HepG2 (cell line): ENCODE data around the gene AOX1. TPM values are rescaled to one million over a fixed set of nuclear protein-coding genes. Genes with fewer than 3 reads are reported as not detected.

Experiments
- ATAC-seq: fragments of 200-7000 bp; cut with Tn5 transposase; 3 replicates; pipeline ENCODE4 v1.9.1; 2020; ENCODE audit warnings: mild to moderate bottlenecking, moderate library complexity
- BruUV-seq: library from RNA; stranded (reverse); fragments of 400-500 nt; replicated peaks from 2 replicates; lab custom pipeline; 2021; lab: Mats Ljungman, UMichigan
- CTCF ChIA-PET: fragments of 300-600 bp; formaldehyde crosslinking; extraction: SDS; loops from one replicate; lab custom pipeline; 2021; ENCODE audit warnings: low total read pairs, inconsistent platforms, low intra/inter-chr PET ratio; lab: Yijun Ruan, JAX
- POLR2A ChIA-PET: fragments of 350-600 bp; sonication (Branson Sonifier 250); formaldehyde crosslinking; loops from one replicate; lab custom pipeline; 2020; ENCODE audit warnings: antibody characterized with exemption, inconsistent platforms; lab: Yijun Ruan, JAX
- DNase-seq: peaks from one replicate; pipeline ENCODE4 v3.0.0-alpha.2; 2015; ENCODE audit warnings: low spot score
- FAIRE-seq: peaks from 3 replicates; lab custom pipeline; 2011; peaks lifted over from hg19 to GRCh38; lab: Jason Lieb, UNC
- H2AFZ ChIP-seq: one replicate; pipeline ENCODE4 v1.6.1; 2011; ENCODE audit warnings: low read length, inconsistent platforms
- H3K27ac ChIP-seq: fragments of 300-600 bp; 3 replicates; pipeline ENCODE4 v1.8.0; 2011; ENCODE audit warnings: mixed run types, mild to moderate bottlenecking, mixed read lengths, low read length, inconsistent platforms; ENCODE audit not compliant: insufficient read depth; ENCODE audit errors: extremely low read length
- H3K27me3 ChIP-seq, 2 experiments: fragments of 200-600 bp in 1 of 2; 2 replicates in 1 of 2; 3 replicates in 1 of 2; pipeline versions ENCODE4 v1.6.0 to v1.8.0; 2011; ENCODE audit warnings: low read length in 2 of 2, mild to moderate bottlenecking in 2 of 2, moderate library complexity in 2 of 2, inconsistent platforms in 1 of 2; ENCODE audit not compliant: insufficient read depth in 2 of 2, control insufficient read depth in 1 of 2
- H3K36me3 ChIP-seq, 2 experiments: fragments of 200-600 bp in 1 of 2; replicated peaks in 1 of 2; 2 replicates in 1 of 2; 3 replicates in 1 of 2; pipeline versions ENCODE4 v1.5.1 to v1.8.0; 2011; ENCODE audit warnings: low read length in 2 of 2, inconsistent platforms in 1 of 2; ENCODE audit not compliant: insufficient read depth in 2 of 2, control insufficient read depth in 1 of 2
- H3K4me1 ChIP-seq: 2 replicates; pipeline ENCODE4 v1.5.1; 2012; ENCODE audit warnings: low read length, inconsistent platforms; ENCODE audit not compliant: insufficient read depth
- H3K4me2 ChIP-seq: 2 replicates; pipeline ENCODE4 v1.6.0; 2011; ENCODE audit warnings: low read depth, low read length, inconsistent platforms
- H3K4me3 ChIP-seq, 3 experiments: fragments of 200-600 bp in 1 of 3; sonication (generic), shearing (Covaris generic) in 1 of 3; replicated peaks in 1 of 3; 2 replicates each; pipeline ENCODE4 v1.5.1; 2011 to 2016; ENCODE audit warnings: low read length in 3 of 3, inconsistent platforms in 2 of 3, low read depth in 2 of 3, mild to moderate bottlenecking in 2 of 3, control low read depth in 1 of 3, mixed read lengths in 1 of 3; ENCODE audit not compliant: insufficient read depth in 1 of 3
- H3K79me2 ChIP-seq: one replicate; pipeline ENCODE4 v1.6.1; 2011; ENCODE audit warnings: low read length, inconsistent platforms; ENCODE audit not compliant: insufficient read depth
- H3K9ac ChIP-seq: 2 replicates; pipeline ENCODE4 v1.6.0; 2011; ENCODE audit warnings: mild to moderate bottlenecking, low read depth, low read length, inconsistent platforms; ENCODE audit not compliant: insufficient read depth
- H3K9me3 ChIP-seq: 2 replicates; pipeline ENCODE4 v1.5.1; 2012; ENCODE audit warnings: mild to moderate bottlenecking, low read length
- H4K20me1 ChIP-seq: 2 replicates; pipeline ENCODE4 v1.6.0; 2011; ENCODE audit warnings: inconsistent platforms, mild to moderate bottlenecking, low read length, moderate library complexity; ENCODE audit not compliant: insufficient read depth
- BHLHE40 ChIP-seq: IDR thresholded peaks from 2 replicates; pipeline ENCODE4 v1.6.1; 2011; ENCODE audit warnings: low read length, improper control_type of control experiment
- HNRNPK ChIP-seq: fragments of 200-400 bp; formaldehyde crosslinking; IDR thresholded peaks from 2 replicates; pipeline ENCODE4 v1.6.1; 2018; ENCODE audit warnings: low read length, low read depth, moderate library complexity, mild to moderate bottlenecking; ENCODE audit not compliant: poor library complexity, severe bottlenecking
- NFIB ChIP-seq: sonication (generic); formaldehyde crosslinking; IDR thresholded peaks from 2 replicates; pipeline ENCODE4 v1.9.0; 2021; ENCODE audit warnings: missing genetic modification reagents, mild to moderate bottlenecking, borderline replicate concordance
- PCBP1 ChIP-seq: fragments of 200-400 bp; formaldehyde crosslinking; IDR thresholded peaks from 2 replicates; pipeline ENCODE4 v1.6.1; 2017; ENCODE audit warnings: mild to moderate bottlenecking, low read depth, low read length, borderline replicate concordance
- PPARG ChIP-seq: conservative IDR thresholded peaks from 2 replicates; pipeline ENCODE4 v1.6.1; 2016; ENCODE audit warnings: missing biosample characterization, missing genetic modification reagents
- PRMT3 ChIP-seq: sonication (generic); formaldehyde crosslinking; IDR thresholded peaks from 2 replicates; pipeline ENCODE4 v1.8.1; 2022; ENCODE audit warnings: low read depth, mild to moderate bottlenecking, moderate library complexity, missing genetic modification reagents, borderline replicate concordance
- ZNF260 ChIP-seq: sonication (generic); formaldehyde crosslinking; IDR thresholded peaks from 2 replicates; pipeline ENCODE4 v1.4.0; 2020; ENCODE audit warnings: missing genetic modification reagents, low read depth, mild to moderate bottlenecking, borderline replicate concordance
- ZNF768 ChIP-seq: sonication (generic); formaldehyde crosslinking; IDR thresholded peaks from 2 replicates; pipeline ENCODE4 v1.4.0; 2020; ENCODE audit warnings: missing genetic modification reagents
- ZNF878 ChIP-seq: sonication (generic); formaldehyde crosslinking; IDR thresholded peaks from 2 replicates; pipeline ENCODE4 v1.8.1; 2023; ENCODE audit warnings: mild to moderate bottlenecking, missing genetic modification reagents, moderate library complexity
- WGBS: methylation state at CpG from one replicate; pipeline ENCODE4 v1.1.6; 2017; ENCODE audit warnings: low lambda C conversion rate; 5-methylcytosine and 5-hydroxymethylcytosine counted together
- in situ Hi-C: cut with HindIII; loops from 2 replicates; pipeline ENCODE4 v1.10.0; 2017; ENCODE audit warnings: low pct_unique_long_range_greater_than_20kb; ENCODE audit not compliant: extremely low pct_ligation_motif_present
- intact Hi-C: fragments of 100-400 bp; cut with micrococcal nuclease; formaldehyde crosslinking; loops from one replicate; pipeline ENCODE4 v1.10.0; 2022; ENCODE audit not compliant: unreplicated experiment
- polyA plus RNA-seq, 8 experiments: library from polyadenylated mRNA; depleted of rRNA in 3 of 8; stranded (reverse) in 7 of 8; unstranded in 1 of 8; fragments of >200 nt; fragmentation: Illumina TruSeq in 4 of 8; extraction: Trizol in 4 of 8; gene quantifications; 2 replicates each; pipeline versions ENCODE4 v1.2.1 to v1.2.3, GENCODE V29; 2011 to 2016; ENCODE audit warnings: low read depth in 4 of 8, missing spikeins in 1 of 8, mixed read lengths in 1 of 8; ENCODE audit not compliant: insufficient read depth in 1 of 8
- total RNA-seq, 5 experiments: library from RNA; depleted of rRNA; stranded (reverse); fragments of >200 nt; fragmentation: Illumina TruSeq; extraction: Trizol; gene quantifications; 2 replicates each; pipeline ENCODE4 v1.2.3, GENCODE V29; 2016; ENCODE audit warnings: low read depth in 1 of 5

The AOX1 gene
- total and polyA plus RNA-seq, 2 of the 13 experiments (the other 11 are each of a cell fraction or from before 2014, with no cell fraction given), result 9.2 to 18.0 TPM

DNA sequence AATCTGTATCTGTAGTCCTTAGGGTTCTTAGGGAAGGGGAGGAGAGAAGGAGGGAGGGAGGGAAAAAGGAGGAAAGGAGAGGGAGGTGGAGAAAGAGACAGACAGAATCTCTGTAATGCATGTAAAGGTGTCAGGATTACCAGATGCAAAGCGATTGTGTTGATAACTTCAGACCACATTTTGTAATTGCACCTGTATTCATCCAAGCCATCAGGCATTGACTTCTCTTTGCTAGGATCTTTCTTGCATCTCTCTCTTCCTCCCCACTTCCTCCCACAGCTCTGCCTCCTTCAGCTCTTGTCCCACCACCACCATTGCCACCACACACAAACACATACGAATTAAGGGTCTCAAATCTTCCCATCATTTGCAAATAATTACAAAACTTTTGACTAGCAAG lies 91.4 kb downstream of the AOX1 start:
- TF ChIP-seq PRMT3, result peak; percentile 55; the same call in 1 of the 2 replicates
- TF ChIP-seq BHLHE40, result no peak
- 0 out of 2 replicates have a peak, but pooled peaks have one; percentile 27 for TF ChIP-seq PCBP1
- peak; percentile 94 for TF ChIP-seq HNRNPK
- TF ChIP-seq ZNF260, result no peak
- no peak for TF ChIP-seq NFIB
- TF ChIP-seq ZNF768 (CRISPR knock-in tag), result no peak
- TF ChIP-seq ZNF878 (CRISPR knock-in tag), result 0 out of 2 replicates have a peak, but pooled peaks have one; percentile 25
- TF ChIP-seq PPARG (CRISPR knock-in tag), result no peak
- no peak for ATAC-seq
- DNase-seq, result no peak
- BruUV-seq, result no TSS peak
- Histone ChIP-seq H3K79me2 (no peaks in the 10 kb centered on the region), H3K4me3 (no peak overlapping the region), H3K9me3 (no peaks in the 10 kb centered on the region), H3K9ac (no peak overlapping the region), H3K27ac (no peak overlapping the region), H3K36me3 (no peaks in the 10 kb centered on the region), H3K4me2 (no peak overlapping the region), H2AFZ (no peak overlapping the region), H3K4me1 (peaks cover 26% of the 10 kb centered on the region), H4K20me1 (no peaks in the 10 kb centered on the region), H3K27me3 (no peaks in the 10 kb centered on the region)
- intact Hi-C loops (loop anchor here (1.0 kb wide), 1 partner anchor 14 kb away; no protein-coding TSS in a partner anchor), in situ Hi-C loops (no loop called here)
- FAIRE-seq, result no peak
- ChIA-PET POLR2A (no interaction called here), CTCF (no interaction called here)
- 78% methylated on average over 2 of the region's 2 CpGs for WGBS
